K562 (cell line): ENCODE measurements around the gene SOAT1. TPM values are rescaled to one million over a fixed set of nuclear protein-coding genes. Genes with fewer than 3 reads are reported as not detected.

Source experiments
- ATF1 ChIP-seq, 2 experiments: fragments of 450-650 bp in 1 of 2; IDR thresholded peaks; 2 replicates each; pipeline ENCODE4 v1.6.1; 2016; ENCODE audit warnings: missing compliant biosample characterization in 1 of 2, missing genetic modification characterization in 1 of 2
- BRD4 ChIP-seq: fragments of 200-600 bp; sonication (generic); IDR thresholded peaks from 2 replicates; pipeline ENCODE4 v1.6.1; 2017; ENCODE audit warnings: inconsistent platforms
- CXXC5 ChIP-seq: fragments of 250-450 bp; sonication (Bioruptor Pico); IDR thresholded peaks from 2 replicates; pipeline ENCODE4 v1.8.0; 2022; ENCODE audit warnings: inconsistent platforms, mild to moderate bottlenecking, moderate library complexity
- GATAD2B ChIP-seq: fragments of 450-650 bp; IDR thresholded peaks from 2 replicates; pipeline ENCODE4 v1.6.1; 2017; ENCODE audit warnings: mild to moderate bottlenecking, borderline replicate concordance
- HMGXB4 ChIP-seq: sonication (generic); formaldehyde crosslinking; IDR thresholded peaks from 2 replicates; pipeline ENCODE4 v1.8.1; 2023; ENCODE audit warnings: mild to moderate bottlenecking, missing genetic modification reagents
- KAT2B ChIP-seq: IDR thresholded peaks from one replicate; pipeline ENCODE4 v1.6.1; 2012; ENCODE audit warnings: low read depth, mild to moderate bottlenecking, control low read depth, inconsistent platforms, low read length, moderate library complexity
- NEUROD1 ChIP-seq: fragments of 150-350 bp; IDR thresholded peaks from 2 replicates; pipeline ENCODE4 v1.6.1; 2014; ENCODE audit warnings: borderline replicate concordance, low read length, low read depth; ENCODE audit not compliant: partially characterized antibody
- NFE2 ChIP-seq: IDR thresholded peaks from 2 replicates; pipeline ENCODE4 v1.6.1; 2014; ENCODE audit warnings: antibody characterized with exemption, low read depth
- NUFIP1 ChIP-seq: fragments of 450-650 bp; IDR thresholded peaks from 2 replicates; pipeline ENCODE4 v1.6.1; 2018; ENCODE audit not compliant: partially characterized antibody
- POLR2G ChIP-seq: fragments of 200-400 bp; formaldehyde crosslinking; IDR thresholded peaks from 2 replicates; pipeline ENCODE4 v1.6.1; 2017; ENCODE audit warnings: low read depth, mild to moderate bottlenecking, antibody characterized with exemption, low read length, moderate library complexity
- RBM39 ChIP-seq: fragments of 200-400 bp; formaldehyde crosslinking; optimal IDR thresholded peaks from 2 replicates; pipeline ENCODE3; 2018; ENCODE audit warnings: low read depth, low read length
- SMAD1 ChIP-seq: fragments of 150-350 bp; IDR thresholded peaks from 2 replicates; pipeline ENCODE4 v1.6.1; 2014; ENCODE audit warnings: low read length, low read depth; ENCODE audit not compliant: partially characterized antibody
- ZEB2 ChIP-seq: fragments of 450-650 bp; IDR thresholded peaks from 2 replicates; pipeline ENCODE4 v1.6.1; 2016
- ZFP36 ChIP-seq: fragments of 150-350 bp; IDR thresholded peaks from 2 replicates; pipeline ENCODE4 v1.6.1; 2018; ENCODE audit warnings: low read length, low read depth; ENCODE audit not compliant: partially characterized antibody
- ZKSCAN1 ChIP-seq: fragments of 150-350 bp; IDR thresholded peaks from 2 replicates; pipeline ENCODE4 v1.6.1; 2016; ENCODE audit warnings: low read depth, low read length
- ZNF121 ChIP-seq: sonication (generic); formaldehyde crosslinking; conservative IDR thresholded peaks from 2 replicates; pipeline ENCODE4 v1.8.0; 2022; ENCODE audit warnings: missing genetic modification reagents
- ZNF197 ChIP-seq: fragments of 200-800 bp; sonication (Bioruptor generic); IDR thresholded peaks from 2 replicates; pipeline ENCODE4 v1.6.1; 2016; ENCODE audit warnings: low read depth, missing genetic modification characterization, missing compliant biosample characterization
- ZNF23 ChIP-seq: fragments of 250-450 bp; sonication (Bioruptor Pico); IDR thresholded peaks from 2 replicates; pipeline ENCODE4 v1.4.0; 2020; ENCODE audit warnings: mild to moderate bottlenecking
- polyA plus RNA-seq, 8 experiments: library from polyadenylated mRNA; depleted of rRNA in 4 of 8; stranded (reverse) in 5 of 8; unstranded in 3 of 8; fragments of >200 nt; fragmentation: Nextera tagmentation in 2 of 8; fragmentation: Illumina TruSeq in 1 of 8; extraction: Ambion mirVana in 2 of 8; extraction: Trizol in 1 of 8; gene quantifications; 2 replicates each; pipeline versions ENCODE4 v1.2.1 to v1.2.3, GENCODE V29; 2011 to 2014; ENCODE audit warnings: inconsistent platforms in 1 of 8, missing spikeins in 1 of 8
- total RNA-seq, 7 experiments: library from RNA; depleted of rRNA in 6 of 7; stranded (reverse); fragments of >200 nt in 6 of 7; fragmentation: Illumina TruSeq in 2 of 7; extraction: Trizol in 2 of 7; gene quantifications; 2 replicates each; pipeline versions ENCODE4 v1.2.1 to v1.2.3, GENCODE V29; 2011 to 2021; ENCODE audit warnings: low replicate concordance in 1 of 7
- TF ChIP-seq, protein P1 (sequence below), 3 experiments: fragments of 200-800 bp in 1 of 3; sonication (Bioruptor generic) in 1 of 3; sonication (generic) in 1 of 3; formaldehyde crosslinking in 1 of 3; IDR thresholded peaks; 2 replicates each; pipeline versions ENCODE4 v1.6.1 to v1.8.0; 2016 to 2022; ENCODE audit warnings: mild to moderate bottlenecking in 2 of 3, missing compliant biosample characterization in 2 of 3, missing genetic modification characterization in 2 of 3, missing genetic modification reagents in 1 of 3

SOAT1 gene
- total and polyA plus RNA-seq, 9 of the 15 experiments (the other 6 are each of a cell fraction or from before 2014, with no cell fraction given): 5.5 to 29.1 (median 17.3) TPM

DNA sequence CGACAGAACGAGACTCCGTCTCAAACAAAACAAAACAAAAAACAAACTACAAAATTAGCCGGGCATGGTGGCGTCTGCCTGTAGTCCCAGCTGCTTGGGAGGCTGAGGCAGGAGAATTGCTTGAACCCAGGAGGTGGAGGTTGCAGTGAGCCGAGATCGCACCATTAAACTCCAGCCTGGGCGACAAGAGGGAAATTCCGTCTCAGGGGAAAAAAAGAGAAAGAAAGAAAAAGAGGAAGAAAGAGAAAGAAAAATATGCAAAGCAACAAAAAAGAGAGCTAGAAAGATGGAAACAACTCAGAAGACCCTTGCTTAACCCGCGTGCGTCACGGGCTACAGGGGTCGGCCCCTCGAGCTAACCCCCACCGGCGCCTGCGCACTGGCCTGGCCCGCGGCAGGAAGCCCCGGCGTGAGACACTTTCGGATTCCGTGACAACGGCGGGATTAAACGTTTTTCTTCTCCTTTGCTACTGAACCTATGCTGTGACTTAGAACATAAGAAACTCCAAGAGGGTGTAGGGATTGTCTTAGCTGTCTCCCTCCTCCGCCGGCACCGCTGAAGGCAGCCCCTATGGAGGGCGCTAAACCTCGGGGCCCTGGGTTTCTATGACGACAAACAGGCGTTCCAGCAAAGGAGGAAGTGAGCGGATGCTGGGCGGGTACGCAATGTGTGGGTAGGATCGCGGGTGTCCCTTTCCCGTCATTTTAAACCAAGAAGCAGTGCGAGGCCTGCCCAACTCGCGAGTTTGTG is 71.9 kb downstream of the SOAT1 start, which contains the start of gene AXDND1 (continued):
- TF ChIP-seq NEUROD1: peak; percentile 86
- peak; percentile 76 for TF ChIP-seq POLR2G
- peak; percentile 87 for TF ChIP-seq CXXC5 (CRISPR knock-in tag)
- TF ChIP-seq ATF1 (CRISPR knock-in tag; IDR thresholded peaks at IDR 0.05): no peak
- peak; percentile 94 for TF ChIP-seq ATF1 (tag; IDR thresholded peaks at IDR 0.05)
- TF ChIP-seq RBM39: no peak
- no peak for TF ChIP-seq ZKSCAN1
- peak; percentile 88 for TF ChIP-seq GATAD2B
- peak; percentile 28 for TF ChIP-seq SMAD1
- peak; percentile 77; the same call in 1 of the 2 replicates for TF ChIP-seq ZNF197 (CRISPR knock-in tag)
- peak; percentile 84 for TF ChIP-seq NFE2
- TF ChIP-seq BRD4: peak; percentile 73; the same call in 1 of the 2 replicates
- TF ChIP-seq NUFIP1: no peak
- 0 out of 2 replicates have a peak, but pooled peaks have one; percentile 31 for TF ChIP-seq ZEB2
- TF ChIP-seq ZNF121 (CRISPR knock-in tag): no peak
- TF ChIP-seq, protein P1, sequence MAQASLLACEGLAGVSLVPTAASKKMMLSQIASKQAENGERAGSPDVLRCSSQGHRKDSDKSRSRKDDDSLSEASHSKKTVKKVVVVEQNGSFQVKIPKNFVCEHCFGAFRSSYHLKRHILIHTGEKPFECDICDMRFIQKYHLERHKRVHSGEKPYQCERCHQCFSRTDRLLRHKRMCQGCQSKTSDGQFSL (CRISPR knock-in tag; IDR thresholded peaks at IDR 0.05): peak; percentile 63
- TF ChIP-seq, protein P1 (tag; IDR thresholded peaks at IDR 0.05): no peak
- peak; percentile 86 for TF ChIP-seq HMGXB4
- peak; percentile 52 for TF ChIP-seq KAT2B
- TF ChIP-seq ZFP36: peak; percentile 11
- no peak for TF ChIP-seq ZNF23 (CRISPR knock-in tag)
